Large intestine (tissue), 3 donors: ENCODE data around the gene KCTD8. TPM values are rescaled to one million over a fixed set of nuclear protein-coding genes. Genes with fewer than 3 reads are reported as not detected.

Experiments used
- DNase-seq, 2 donors: peaks; one replicate each; pipeline versions ENCODE4 v3.0.0 to v3.0.0-alpha.2; 2013
- H3K27ac ChIP-seq: one replicate; pipeline ENCODE4 v1.5.1; 2013; ENCODE audit warnings: low read length
- H3K27me3 ChIP-seq: 2 replicates; pipeline ENCODE4 v1.6.1; 2013; ENCODE audit warnings: low read length; ENCODE audit not compliant: control insufficient read depth, insufficient read depth
- H3K36me3 ChIP-seq: 2 replicates; pipeline ENCODE4 v1.6.1; 2013; ENCODE audit warnings: low read length; ENCODE audit not compliant: control insufficient read depth, insufficient read depth
- H3K4me1 ChIP-seq: one replicate; pipeline ENCODE4 v1.6.1; 2013; ENCODE audit warnings: low read length; ENCODE audit not compliant: control insufficient read depth, insufficient read depth
- H3K4me3 ChIP-seq: one replicate; pipeline ENCODE4 v1.5.1; 2013; ENCODE audit warnings: low read length
- H3K9me3 ChIP-seq: one replicate; pipeline ENCODE4 v1.6.1; 2013; ENCODE audit warnings: mild to moderate bottlenecking, low read depth, low read length, moderate library complexity; ENCODE audit not compliant: control insufficient read depth
- WGBS: methylation state at CpG from one replicate; pipeline ENCODE4 v1.1.5; 2013; ENCODE audit warnings: low lambda C conversion rate; ENCODE audit not compliant: insufficient coverage; 5-methylcytosine and 5-hydroxymethylcytosine counted together
- polyA plus RNA-seq: library from polyadenylated mRNA; unstranded; fragments of 120-200 nt; gene quantifications from one replicate; pipeline ENCODE4 v1.2.1, GENCODE V29; 2013

Gene KCTD8
- polyA plus RNA-seq, 1 donor, result 0.78 TPM

DNA sequence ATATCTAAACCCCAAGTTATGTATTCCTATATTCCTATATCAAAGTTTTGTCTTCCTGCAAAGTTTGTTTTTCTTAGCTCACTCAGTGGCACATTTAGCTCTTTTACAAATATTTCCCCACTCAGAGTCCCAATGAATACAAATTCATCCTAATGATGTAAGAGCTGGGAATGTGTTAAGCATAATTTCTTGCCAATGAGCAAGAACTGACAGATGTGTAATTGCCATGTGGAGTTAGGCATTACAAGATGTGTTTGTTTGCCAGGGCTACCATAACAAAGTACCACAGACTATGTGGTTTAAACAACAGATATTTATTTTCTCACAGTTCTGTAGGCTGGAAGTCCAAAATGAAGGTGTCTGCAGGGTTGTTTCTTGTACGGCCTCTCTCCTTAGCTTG lies 302.1 kb downstream of the KCTD8 start:
- no peak overlapping the region for H3K27ac ChIP-seq
- no peaks in the 10 kb centered on the region for H3K4me1 ChIP-seq
- DNase-seq, result no peak
- H3K27me3 ChIP-seq, result no peaks in the 10 kb centered on the region
- H3K4me3 ChIP-seq, result no peak overlapping the region
- H3K36me3 ChIP-seq, result no peaks in the 10 kb centered on the region
- no CpG with 5 or more reads among the region's 1 CpG for WGBS
- H3K9me3 ChIP-seq, result no peaks in the 10 kb centered on the region

DNA sequence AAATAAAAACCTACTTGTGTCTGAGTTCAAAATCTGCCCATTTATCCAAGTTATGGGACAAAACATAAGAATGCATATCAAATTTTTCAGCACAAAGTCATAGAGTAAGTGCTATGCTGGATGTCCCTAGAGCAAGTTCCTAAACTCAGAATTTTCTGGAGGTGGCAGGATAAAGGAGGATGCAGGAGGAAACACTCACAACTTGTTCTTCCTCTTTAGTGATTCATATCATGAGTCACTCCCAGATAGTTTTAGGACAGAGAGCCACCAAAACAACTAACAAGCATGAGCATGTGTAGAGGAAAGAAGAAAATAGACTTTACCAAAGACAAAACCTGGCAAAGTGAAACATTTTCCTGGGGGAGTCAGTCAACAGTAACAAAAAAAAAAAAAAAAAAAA lies 302.7 kb downstream of the KCTD8 start:
- Histone ChIP-seq H3K4me1 (no peaks in the 10 kb centered on the region), H3K27me3 (no peaks in the 10 kb centered on the region), H3K36me3 (no peaks in the 10 kb centered on the region), H3K27ac (no peak overlapping the region), H3K4me3 (no peak overlapping the region), H3K9me3 (no peaks in the 10 kb centered on the region)
- no peak for DNase-seq

DNA sequence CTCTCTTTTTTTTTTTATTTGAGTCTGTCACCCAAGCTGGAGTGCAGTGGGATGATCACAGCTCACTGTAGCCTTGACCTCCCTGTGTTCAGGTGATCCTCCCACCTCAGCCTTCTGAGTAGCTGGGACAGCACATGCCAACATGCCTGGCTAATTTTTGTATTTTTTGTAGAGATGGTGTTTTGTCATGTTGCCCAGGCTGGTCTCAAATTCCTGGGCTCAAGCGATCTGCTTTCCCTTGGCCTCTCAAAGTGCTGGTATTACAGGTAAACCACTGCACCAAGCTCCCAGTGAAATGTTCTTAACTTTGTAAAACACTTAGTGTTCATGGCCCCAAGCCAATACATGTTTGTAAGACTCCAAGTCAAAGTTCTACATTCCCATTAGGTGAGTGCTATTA lies 316.1 kb downstream of the KCTD8 start:
- no CpG with 5 or more reads among the region's 1 CpG for WGBS
- H3K4me1 ChIP-seq, result no peaks in the 10 kb centered on the region

More for the DNA sequence above, 316.1 kb downstream of the KCTD8 start:
- no peaks in the 10 kb centered on the region for H3K36me3 ChIP-seq
- no peaks in the 10 kb centered on the region for H3K27me3 ChIP-seq
- no peak overlapping the region for H3K27ac ChIP-seq
- no peak overlapping the region for H3K4me3 ChIP-seq
- no peak for DNase-seq
- no peaks in the 10 kb centered on the region for H3K9me3 ChIP-seq

Other genes starting within 250 kb of the KCTD8 start
- 0.22 TPM for gene YIPF7, start 202.8 kb upstream of the KCTD8 start, polyA plus RNA-seq
- 30.0 TPM for gene GUF1, start 229.6 kb upstream of the KCTD8 start, polyA plus RNA-seq